ENCODE measurements around the gene ITGA1.

DNA sequence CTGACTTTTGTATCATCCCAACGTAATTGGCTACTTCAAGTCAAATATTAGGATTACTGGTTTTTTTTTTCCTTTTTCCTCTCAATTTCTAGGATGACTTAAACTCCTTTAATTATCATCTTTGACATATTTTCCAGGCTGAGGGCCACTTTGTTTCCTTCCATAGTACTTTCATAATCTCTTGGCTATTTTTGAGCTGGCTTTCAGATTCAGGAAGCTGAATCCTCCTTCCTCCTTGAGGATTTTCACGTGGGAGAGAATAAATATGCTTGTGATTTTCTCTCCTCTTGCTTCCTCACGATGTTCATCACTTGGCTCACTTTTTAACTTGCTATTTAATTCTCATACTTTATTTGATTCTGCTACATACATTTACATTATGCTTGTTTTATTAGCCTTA lies 88.1 kb downstream of the ITGA1 start:
- TF ChIP-seq, protein P1, sequence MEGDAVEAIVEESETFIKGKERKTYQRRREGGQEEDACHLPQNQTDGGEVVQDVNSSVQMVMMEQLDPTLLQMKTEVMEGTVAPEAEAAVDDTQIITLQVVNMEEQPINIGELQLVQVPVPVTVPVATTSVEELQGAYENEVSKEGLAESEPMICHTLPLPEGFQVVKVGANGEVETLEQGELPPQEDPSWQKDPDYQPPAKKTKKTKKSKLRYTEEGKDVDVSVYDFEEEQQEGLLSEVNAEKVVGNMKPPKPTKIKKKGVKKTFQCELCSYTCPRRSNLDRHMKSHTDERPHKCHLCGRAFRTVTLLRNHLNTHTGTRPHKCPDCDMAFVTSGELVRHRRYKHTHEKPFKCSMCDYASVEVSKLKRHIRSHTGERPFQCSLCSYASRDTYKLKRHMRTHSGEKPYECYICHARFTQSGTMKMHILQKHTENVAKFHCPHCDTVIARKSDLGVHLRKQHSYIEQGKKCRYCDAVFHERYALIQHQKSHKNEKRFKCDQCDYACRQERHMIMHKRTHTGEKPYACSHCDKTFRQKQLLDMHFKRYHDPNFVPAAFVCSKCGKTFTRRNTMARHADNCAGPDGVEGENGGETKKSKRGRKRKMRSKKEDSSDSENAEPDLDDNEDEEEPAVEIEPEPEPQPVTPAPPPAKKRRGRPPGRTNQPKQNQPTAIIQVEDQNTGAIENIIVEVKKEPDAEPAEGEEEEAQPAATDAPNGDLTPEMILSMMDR (IDR thresholded peaks at IDR 0.05), result no peak
- TF ChIP-seq POLR2A (IDR thresholded peaks at IDR 0.05), result no peak
